ENCODE data around the gene SGIP1.

Gene SGIP1

GRCh38 chr1:66733348-66734017, 199.5 kb downstream of the SGIP1 start:
- TF ChIP-seq CTCF (IDR thresholded peaks at IDR 0.05) = peak; percentile 54

GRCh38 chr1:66737836-66738235, 203.9 kb downstream of the SGIP1 start:
- TF ChIP-seq CTCF (IDR thresholded peaks at IDR 0.05) = no peak

- no peak for TF ChIP-seq CTCF (IDR thresholded peaks at IDR 0.05)
These were observed 205.6 kb downstream of the SGIP1 start for GRCh38 chr1:66739401-66740157.

GRCh38 chr1:66745451-66745850, 211.5 kb downstream of the SGIP1 start:
- TF ChIP-seq CTCF (IDR thresholded peaks at IDR 0.05) = no peak

GRCh38 chr1:66747501-66747900, 213.5 kb downstream of the SGIP1 start:
- TF ChIP-seq CTCF (IDR thresholded peaks at IDR 0.05) = no peak

- TF ChIP-seq CTCF (IDR thresholded peaks at IDR 0.05) = no peak
These were observed 216.6 kb downstream of the SGIP1 start for GRCh38 chr1:66750577-66750976.

GRCh38 chr1:66751160-66751559, 217.2 kb downstream of the SGIP1 start:
- TF ChIP-seq CTCF (IDR thresholded peaks at IDR 0.05) = no peak
